ENCODE results near the gene ERV3-1.

DNA sequence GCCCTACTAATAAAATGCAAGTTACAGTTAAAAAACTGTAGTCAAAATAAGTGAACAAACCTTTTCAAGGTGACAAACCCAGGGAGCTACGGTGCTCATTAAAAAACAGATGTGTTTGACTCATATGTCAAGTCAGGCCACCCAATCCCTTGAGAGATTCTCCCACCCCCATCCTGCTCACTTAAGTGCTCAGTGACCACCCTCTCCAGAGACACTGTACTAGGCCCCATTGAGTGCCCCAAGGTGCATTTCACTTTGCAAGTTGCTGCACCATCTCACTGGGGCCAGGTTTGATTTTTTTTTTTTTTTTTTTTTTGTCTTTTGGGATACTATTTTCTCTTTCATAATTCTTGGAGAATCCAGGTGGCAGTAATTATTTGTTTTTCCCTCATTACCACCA lies 1.9 kb downstream of the ERV3-1 start:
- TF ChIP-seq, protein P1, sequence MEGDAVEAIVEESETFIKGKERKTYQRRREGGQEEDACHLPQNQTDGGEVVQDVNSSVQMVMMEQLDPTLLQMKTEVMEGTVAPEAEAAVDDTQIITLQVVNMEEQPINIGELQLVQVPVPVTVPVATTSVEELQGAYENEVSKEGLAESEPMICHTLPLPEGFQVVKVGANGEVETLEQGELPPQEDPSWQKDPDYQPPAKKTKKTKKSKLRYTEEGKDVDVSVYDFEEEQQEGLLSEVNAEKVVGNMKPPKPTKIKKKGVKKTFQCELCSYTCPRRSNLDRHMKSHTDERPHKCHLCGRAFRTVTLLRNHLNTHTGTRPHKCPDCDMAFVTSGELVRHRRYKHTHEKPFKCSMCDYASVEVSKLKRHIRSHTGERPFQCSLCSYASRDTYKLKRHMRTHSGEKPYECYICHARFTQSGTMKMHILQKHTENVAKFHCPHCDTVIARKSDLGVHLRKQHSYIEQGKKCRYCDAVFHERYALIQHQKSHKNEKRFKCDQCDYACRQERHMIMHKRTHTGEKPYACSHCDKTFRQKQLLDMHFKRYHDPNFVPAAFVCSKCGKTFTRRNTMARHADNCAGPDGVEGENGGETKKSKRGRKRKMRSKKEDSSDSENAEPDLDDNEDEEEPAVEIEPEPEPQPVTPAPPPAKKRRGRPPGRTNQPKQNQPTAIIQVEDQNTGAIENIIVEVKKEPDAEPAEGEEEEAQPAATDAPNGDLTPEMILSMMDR (conservative IDR thresholded peaks at IDR 0.05; ENCODE audit: low read depth, low read length), result no peak
- TF ChIP-seq EZH2 (IDR thresholded peaks at IDR 0.05; ENCODE audit: borderline replicate concordance, low read depth, low read length, poor library complexity, severe bottlenecking), result no peak
